HepG2 (cell line): Measurements from ENCODE around the gene ARSB. TPM values are rescaled to one million over a fixed set of nuclear protein-coding genes. Genes with fewer than 3 reads are reported as not detected.
A peak's percentile ranks its signal among the peaks of the same experiment; 100 is the strongest.

Experiments used
- ASH2L ChIP-seq: fragments of 300-600, 200-600 bp; sonication (generic); IDR thresholded peaks from 2 replicates; pipeline ENCODE4 v1.7.0; 2017; ENCODE audit warnings: low read depth, mild to moderate bottlenecking, moderate library complexity, mixed read lengths, low read length; ENCODE audit not compliant: insufficient read length
- FOXA1 ChIP-seq, 2 experiments: fragments of 450-650 bp in 1 of 2; sonication (generic) in 1 of 2; formaldehyde crosslinking in 1 of 2; IDR thresholded peaks; 2 replicates each; pipeline versions ENCODE4 v1.4.0 to v1.6.1; 2016 to 2020; ENCODE audit warnings: missing genetic modification reagents in 1 of 2
- GLI4 ChIP-seq: sonication (generic); formaldehyde crosslinking; IDR thresholded peaks from 2 replicates; pipeline ENCODE4 v1.5.1; 2020; ENCODE audit warnings: missing genetic modification reagents, mild to moderate bottlenecking, moderate library complexity, borderline replicate concordance
- HMG20B ChIP-seq: conservative IDR thresholded peaks from 2 replicates; pipeline ENCODE4 v1.6.1; 2016; ENCODE audit warnings: missing genetic modification reagents, missing compliant biosample characterization
- HOXA3 ChIP-seq: sonication (generic); formaldehyde crosslinking; IDR thresholded peaks from 2 replicates; pipeline ENCODE4 v1.5.0; 2020; ENCODE audit warnings: missing genetic modification reagents
- HOXA5 ChIP-seq: sonication (generic); formaldehyde crosslinking; IDR thresholded peaks from 2 replicates; pipeline ENCODE4 v1.4.0; 2020; ENCODE audit warnings: missing genetic modification reagents
- HOXA9 ChIP-seq: sonication (generic); formaldehyde crosslinking; IDR thresholded peaks from 2 replicates; pipeline ENCODE4 v1.8.1; 2022; ENCODE audit warnings: missing genetic modification reagents, mild to moderate bottlenecking, moderate library complexity, borderline replicate concordance
- JUNB ChIP-seq: sonication (generic); formaldehyde crosslinking; IDR thresholded peaks from 2 replicates; pipeline ENCODE4 v1.8.0; 2022; ENCODE audit warnings: missing genetic modification reagents, mild to moderate bottlenecking, borderline replicate concordance
- MED8 ChIP-seq: sonication (generic); formaldehyde crosslinking; IDR thresholded peaks from 2 replicates; pipeline ENCODE4 v1.8.1; 2023; ENCODE audit warnings: mild to moderate bottlenecking, missing genetic modification reagents; ENCODE audit not compliant: insufficient replicate concordance
- NFKBIZ ChIP-seq: IDR thresholded peaks from 2 replicates; pipeline ENCODE4 v1.6.1; 2018; ENCODE audit warnings: missing genetic modification reagents, missing compliant biosample characterization
- NR2F2 ChIP-seq: IDR thresholded peaks from 2 replicates; pipeline ENCODE4 v1.6.1; 2012; ENCODE audit warnings: low read depth, inconsistent platforms, borderline replicate concordance
- TCF12 ChIP-seq, 2 experiments: fragments of 450-650 bp in 1 of 2; sonication (generic) in 1 of 2; formaldehyde crosslinking in 1 of 2; IDR thresholded peaks; 2 replicates each; pipeline versions ENCODE4 v1.6.1 to v1.8.0; 2017 to 2022; ENCODE audit warnings: antibody characterized with exemption in 1 of 2, mild to moderate bottlenecking in 1 of 2, missing genetic modification reagents in 1 of 2, moderate library complexity in 1 of 2
- TCF7L2 ChIP-seq: IDR thresholded peaks from 2 replicates; pipeline ENCODE4 v1.6.1; 2011; ENCODE audit warnings: mild to moderate bottlenecking, low read depth, low read length, moderate library complexity
- ZNF546 ChIP-seq: sonication (generic); formaldehyde crosslinking; conservative IDR thresholded peaks from 2 replicates; pipeline ENCODE4 v1.8.1; 2023; ENCODE audit warnings: mild to moderate bottlenecking, missing genetic modification reagents
- polyA plus RNA-seq, 8 experiments: library from polyadenylated mRNA; depleted of rRNA in 3 of 8; stranded (reverse) in 7 of 8; unstranded in 1 of 8; fragments of >200 nt; fragmentation: Illumina TruSeq in 4 of 8; extraction: Trizol in 4 of 8; gene quantifications; 2 replicates each; pipeline versions ENCODE4 v1.2.1 to v1.2.3, GENCODE V29; 2011 to 2016; ENCODE audit warnings: low read depth in 4 of 8, missing spikeins in 1 of 8, mixed read lengths in 1 of 8; ENCODE audit not compliant: insufficient read depth in 1 of 8
- total RNA-seq, 5 experiments: library from RNA; depleted of rRNA; stranded (reverse); fragments of >200 nt; fragmentation: Illumina TruSeq; extraction: Trizol; gene quantifications; 2 replicates each; pipeline ENCODE4 v1.2.3, GENCODE V29; 2016; ENCODE audit warnings: low read depth in 1 of 5
- TF ChIP-seq, protein P1 (sequence below), 2 experiments: sonication (generic) in 1 of 2; formaldehyde crosslinking in 1 of 2; IDR thresholded peaks; 2 replicates each; pipeline versions ENCODE4 v1.4.0 to v1.6.1; 2016 to 2020; ENCODE audit warnings: borderline replicate concordance in 1 of 2, low read depth in 1 of 2, mild to moderate bottlenecking in 1 of 2, missing genetic modification reagents in 1 of 2
- TF ChIP-seq, protein P2 (sequence below): sonication (generic); formaldehyde crosslinking; IDR thresholded peaks from 2 replicates; pipeline ENCODE4 v1.4.0; 2020; ENCODE audit warnings: missing genetic modification reagents
- TF ChIP-seq, protein P3 (sequence below): sonication (generic); formaldehyde crosslinking; IDR thresholded peaks from 2 replicates; pipeline ENCODE4 v1.5.0; 2020; ENCODE audit warnings: missing genetic modification reagents, mild to moderate bottlenecking, borderline replicate concordance
- TF ChIP-seq, protein P4 (sequence below): sonication (generic); formaldehyde crosslinking; IDR thresholded peaks from 2 replicates; pipeline ENCODE4 v1.4.0; 2020; ENCODE audit warnings: missing genetic modification reagents, borderline replicate concordance

ARSB gene
- total and polyA plus RNA-seq, 2 of the 13 experiments (the other 11 are each of a cell fraction or from before 2014, with no cell fraction given), result 52.6 to 66.4 TPM

DNA sequence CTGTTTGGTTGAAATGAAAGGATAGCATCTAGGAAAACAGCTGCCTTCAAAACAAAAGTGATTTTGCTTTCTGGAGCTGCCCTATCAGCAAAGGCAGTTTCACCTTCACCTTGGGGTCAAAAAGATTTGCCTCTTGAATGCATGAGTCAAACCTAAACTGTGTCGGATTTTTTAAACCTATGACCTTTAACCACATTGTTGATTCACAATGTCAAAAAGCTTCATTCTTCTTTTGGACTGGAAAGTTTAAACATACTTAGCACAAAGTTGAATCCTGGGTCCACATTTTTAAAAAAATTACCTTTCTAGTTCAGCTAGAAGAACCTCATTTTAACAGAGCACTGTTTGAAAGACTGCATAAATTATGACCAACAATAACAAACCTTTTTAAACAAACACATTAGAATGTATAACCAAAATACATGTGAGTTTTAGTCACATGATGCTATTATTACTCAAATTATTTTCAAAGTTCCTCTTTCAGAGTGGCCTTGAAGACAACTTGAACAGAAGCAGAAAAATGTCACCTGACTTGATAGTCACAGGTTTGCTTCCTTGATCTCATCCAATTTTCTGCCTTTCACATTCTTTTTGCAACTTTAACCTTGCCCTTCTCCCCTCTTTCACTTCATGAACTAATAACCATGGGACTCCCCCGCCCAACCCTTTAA, 226.8 kb downstream of the ARSB start (continued):
- TF ChIP-seq, protein P1, sequence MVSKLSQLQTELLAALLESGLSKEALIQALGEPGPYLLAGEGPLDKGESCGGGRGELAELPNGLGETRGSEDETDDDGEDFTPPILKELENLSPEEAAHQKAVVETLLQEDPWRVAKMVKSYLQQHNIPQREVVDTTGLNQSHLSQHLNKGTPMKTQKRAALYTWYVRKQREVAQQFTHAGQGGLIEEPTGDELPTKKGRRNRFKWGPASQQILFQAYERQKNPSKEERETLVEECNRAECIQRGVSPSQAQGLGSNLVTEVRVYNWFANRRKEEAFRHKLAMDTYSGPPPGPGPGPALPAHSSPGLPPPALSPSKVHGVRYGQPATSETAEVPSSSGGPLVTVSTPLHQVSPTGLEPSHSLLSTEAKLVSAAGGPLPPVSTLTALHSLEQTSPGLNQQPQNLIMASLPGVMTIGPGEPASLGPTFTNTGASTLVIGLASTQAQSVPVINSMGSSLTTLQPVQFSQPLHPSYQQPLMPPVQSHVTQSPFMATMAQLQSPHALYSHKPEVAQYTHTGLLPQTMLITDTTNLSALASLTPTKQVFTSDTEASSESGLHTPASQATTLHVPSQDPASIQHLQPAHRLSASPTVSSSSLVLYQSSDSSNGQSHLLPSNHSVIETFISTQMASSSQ (IDR thresholded peaks at IDR 0.05; ENCODE audit: low read depth), result peak; percentile 63
- TF ChIP-seq, protein P1 (CRISPR knock-in tag; IDR thresholded peaks at IDR 0.05; ENCODE audit: borderline replicate concordance), result no peak
- TF ChIP-seq HMG20B (CRISPR knock-in tag) (peak; percentile 97), ASH2L (peak; percentile 37), ZNF546 (CRISPR knock-in tag) (no peak), HOXA5 (CRISPR knock-in tag) (peak; percentile 43; the same call in 1 of the 2 replicates), NR2F2 (peak; percentile 100), MED8 (CRISPR knock-in tag) (no peak), FOXA1 (IDR thresholded peaks at IDR 0.05) (no peak), FOXA1 (CRISPR knock-in tag; IDR thresholded peaks at IDR 0.05) (peak; percentile 48; the same call in 1 of the 2 replicates), GLI4 (CRISPR knock-in tag) (no peak), NFKBIZ (CRISPR knock-in tag) (0 out of 2 replicates have a peak, but pooled peaks have one; percentile 55), HOXA3 (0 out of 2 replicates have a peak, but pooled peaks have one; percentile 13), HOXA9 (CRISPR knock-in tag) (no peak), TCF7L2 (peak; percentile 67; the same call in 1 of the 2 replicates), TCF12 (IDR thresholded peaks at IDR 0.05) (no peak), TCF12 (CRISPR knock-in tag; IDR thresholded peaks at IDR 0.05) (peak; percentile 44; the same call in 1 of the 2 replicates), JUNB (CRISPR knock-in tag) (peak; percentile 78; the same call in 1 of the 2 replicates)
- TF ChIP-seq, protein P2, sequence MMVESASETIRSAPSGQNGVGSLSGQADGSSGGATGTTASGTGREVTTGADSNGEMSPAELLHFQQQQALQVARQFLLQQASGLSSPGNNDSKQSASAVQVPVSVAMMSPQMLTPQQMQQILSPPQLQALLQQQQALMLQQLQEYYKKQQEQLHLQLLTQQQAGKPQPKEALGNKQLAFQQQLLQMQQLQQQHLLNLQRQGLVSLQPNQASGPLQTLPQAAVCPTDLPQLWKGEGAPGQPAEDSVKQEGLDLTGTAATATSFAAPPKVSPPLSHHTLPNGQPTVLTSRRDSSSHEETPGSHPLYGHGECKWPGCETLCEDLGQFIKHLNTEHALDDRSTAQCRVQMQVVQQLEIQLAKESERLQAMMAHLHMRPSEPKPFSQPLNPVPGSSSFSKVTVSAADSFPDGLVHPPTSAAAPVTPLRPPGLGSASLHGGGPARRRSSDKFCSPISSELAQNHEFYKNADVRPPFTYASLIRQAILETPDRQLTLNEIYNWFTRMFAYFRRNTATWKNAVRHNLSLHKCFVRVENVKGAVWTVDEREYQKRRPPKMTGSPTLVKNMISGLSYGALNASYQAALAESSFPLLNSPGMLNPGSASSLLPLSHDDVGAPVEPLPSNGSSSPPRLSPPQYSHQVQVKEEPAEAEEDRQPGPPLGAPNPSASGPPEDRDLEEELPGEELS (CRISPR knock-in tag), result peak; percentile 80
- TF ChIP-seq, protein P3, sequence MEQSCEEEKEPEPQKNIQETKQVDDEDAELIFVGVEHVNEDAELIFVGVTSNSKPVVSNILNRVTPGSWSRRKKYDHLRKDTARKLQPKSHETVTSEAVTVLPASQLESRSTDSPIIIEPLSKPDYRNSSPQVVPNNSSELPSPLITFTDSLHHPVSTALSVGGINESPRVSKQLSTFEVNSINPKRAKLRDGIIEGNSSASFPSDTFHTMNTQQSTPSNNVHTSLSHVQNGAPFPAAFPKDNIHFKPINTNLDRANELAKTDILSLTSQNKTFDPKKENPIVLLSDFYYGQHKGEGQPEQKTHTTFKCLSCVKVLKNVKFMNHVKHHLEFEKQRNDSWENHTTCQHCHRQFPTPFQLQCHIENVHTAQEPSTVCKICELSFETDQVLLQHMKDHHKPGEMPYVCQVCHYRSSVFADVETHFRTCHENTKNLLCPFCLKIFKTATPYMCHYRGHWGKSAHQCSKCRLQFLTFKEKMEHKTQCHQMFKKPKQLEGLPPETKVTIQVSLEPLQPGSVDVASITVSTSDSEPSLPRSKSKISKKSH (CRISPR knock-in tag), result no peak
- TF ChIP-seq, protein P4, sequence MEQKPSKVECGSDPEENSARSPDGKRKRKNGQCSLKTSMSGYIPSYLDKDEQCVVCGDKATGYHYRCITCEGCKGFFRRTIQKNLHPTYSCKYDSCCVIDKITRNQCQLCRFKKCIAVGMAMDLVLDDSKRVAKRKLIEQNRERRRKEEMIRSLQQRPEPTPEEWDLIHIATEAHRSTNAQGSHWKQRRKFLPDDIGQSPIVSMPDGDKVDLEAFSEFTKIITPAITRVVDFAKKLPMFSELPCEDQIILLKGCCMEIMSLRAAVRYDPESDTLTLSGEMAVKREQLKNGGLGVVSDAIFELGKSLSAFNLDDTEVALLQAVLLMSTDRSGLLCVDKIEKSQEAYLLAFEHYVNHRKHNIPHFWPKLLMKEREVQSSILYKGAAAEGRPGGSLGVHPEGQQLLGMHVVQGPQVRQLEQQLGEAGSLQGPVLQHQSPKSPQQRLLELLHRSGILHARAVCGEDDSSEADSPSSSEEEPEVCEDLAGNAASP (CRISPR knock-in tag), result peak; percentile 59; the same call in 1 of the 2 replicates
